GM21360 (cell line): ENCODE measurements around the gene GUCY1A1.

Experiments
- ATAC-seq: cut with Tn5 transposase; IDR thresholded peaks from one replicate; pipeline ENCODE4 v1.9.1; 2021; ENCODE audit warnings: mild to moderate bottlenecking, moderate library complexity; ENCODE audit not compliant: unreplicated experiment

GUCY1A1 gene

DNA sequence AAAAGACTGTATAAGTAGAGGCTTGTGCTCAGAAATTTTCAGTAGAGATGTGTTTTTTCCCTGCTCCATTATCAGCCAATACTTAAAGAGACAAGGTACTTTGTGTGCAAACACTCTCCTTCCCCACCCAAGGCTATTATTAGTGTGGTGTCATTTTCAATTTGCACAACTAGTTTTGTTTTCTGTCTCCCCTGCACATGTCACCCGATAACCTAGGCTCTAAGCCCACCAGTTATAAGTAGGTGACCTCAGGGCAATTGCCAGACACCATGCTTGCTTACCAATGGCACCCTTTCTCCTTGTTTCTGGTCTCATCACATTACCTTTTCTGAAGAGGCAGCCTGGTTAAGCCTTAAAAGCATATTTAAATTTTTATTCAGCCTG, 8.0 kb upstream of the GUCY1A1 start:
- no peak for ATAC-seq

DNA sequence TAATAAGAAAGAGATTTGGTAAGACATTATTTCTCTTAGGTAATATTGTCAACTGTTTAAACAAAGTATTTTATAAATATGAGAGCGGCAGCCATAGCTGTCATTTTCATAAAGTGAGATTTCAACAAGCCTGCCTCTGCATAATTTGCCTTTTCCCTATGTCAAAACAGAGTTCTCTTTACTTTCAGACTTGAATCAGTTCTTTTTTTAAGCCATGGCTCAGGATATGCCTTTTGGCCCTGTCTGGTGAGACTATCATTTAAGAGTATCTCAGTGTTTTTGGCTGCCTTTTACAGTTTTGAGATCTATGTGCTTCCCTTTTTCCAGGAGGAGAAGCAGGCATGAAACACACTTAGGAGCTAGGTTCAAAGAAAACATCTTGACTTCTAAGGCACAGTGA, 7.5 kb upstream of the GUCY1A1 start:
- no peak for ATAC-seq

DNA sequence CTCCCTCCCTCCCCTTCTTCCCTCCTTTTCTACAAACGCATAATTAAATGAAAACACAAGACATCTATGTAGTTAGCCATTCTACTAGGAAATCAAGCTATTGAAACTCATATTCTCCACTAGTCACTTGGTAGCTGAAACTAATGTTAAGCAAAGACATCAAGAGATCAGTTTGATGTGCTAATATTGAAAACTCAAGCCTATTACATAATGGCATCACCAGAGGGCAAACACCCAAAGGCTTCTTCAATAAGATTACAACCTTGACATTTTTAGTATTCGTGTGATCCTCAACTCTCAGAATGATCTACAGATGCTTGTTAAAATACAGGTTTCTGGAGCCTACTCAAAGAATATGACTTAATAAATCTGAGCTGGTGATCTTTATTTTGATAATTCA, 6.2 kb upstream of the GUCY1A1 start:
- ATAC-seq: no peak

DNA sequence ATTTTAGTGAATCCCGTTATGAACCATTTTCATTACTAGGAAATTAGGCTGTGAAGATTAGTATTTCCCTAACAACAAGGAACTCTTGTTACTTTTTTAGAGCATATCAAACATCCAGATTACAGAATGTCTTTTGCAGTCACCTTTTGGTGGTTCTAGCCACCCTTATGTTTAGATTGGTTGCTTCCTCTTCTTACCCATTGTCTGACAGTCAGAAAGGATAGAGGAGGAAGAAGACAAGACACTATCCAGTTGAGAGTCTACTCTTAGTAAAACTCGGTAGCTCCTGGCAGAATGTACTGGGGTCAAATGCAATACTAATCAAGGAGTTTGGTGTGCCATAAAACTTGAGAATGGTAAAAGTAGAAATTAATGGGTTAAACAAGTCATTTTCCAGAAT, 1.6 kb upstream of the GUCY1A1 start:
- no peak for ATAC-seq

DNA sequence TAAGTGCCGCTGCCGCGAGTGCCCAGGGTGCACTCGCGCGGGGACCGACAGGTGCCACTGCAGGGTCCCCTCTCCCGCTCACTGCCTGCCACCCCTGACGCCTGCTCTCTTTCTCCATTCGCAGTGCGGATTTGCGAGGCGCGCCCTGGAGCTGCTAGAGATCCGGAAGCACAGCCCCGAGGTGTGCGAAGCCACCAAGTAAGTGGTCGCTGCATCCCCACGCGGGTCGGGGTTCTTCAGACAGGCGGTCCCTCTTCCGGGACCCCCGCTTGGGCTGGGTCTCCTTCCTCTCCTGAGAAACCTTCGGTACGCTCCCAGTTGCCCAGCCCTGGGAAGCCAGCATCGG, 547 bp downstream of the GUCY1A1 start:
- peak; percentile 46 for ATAC-seq

DNA sequence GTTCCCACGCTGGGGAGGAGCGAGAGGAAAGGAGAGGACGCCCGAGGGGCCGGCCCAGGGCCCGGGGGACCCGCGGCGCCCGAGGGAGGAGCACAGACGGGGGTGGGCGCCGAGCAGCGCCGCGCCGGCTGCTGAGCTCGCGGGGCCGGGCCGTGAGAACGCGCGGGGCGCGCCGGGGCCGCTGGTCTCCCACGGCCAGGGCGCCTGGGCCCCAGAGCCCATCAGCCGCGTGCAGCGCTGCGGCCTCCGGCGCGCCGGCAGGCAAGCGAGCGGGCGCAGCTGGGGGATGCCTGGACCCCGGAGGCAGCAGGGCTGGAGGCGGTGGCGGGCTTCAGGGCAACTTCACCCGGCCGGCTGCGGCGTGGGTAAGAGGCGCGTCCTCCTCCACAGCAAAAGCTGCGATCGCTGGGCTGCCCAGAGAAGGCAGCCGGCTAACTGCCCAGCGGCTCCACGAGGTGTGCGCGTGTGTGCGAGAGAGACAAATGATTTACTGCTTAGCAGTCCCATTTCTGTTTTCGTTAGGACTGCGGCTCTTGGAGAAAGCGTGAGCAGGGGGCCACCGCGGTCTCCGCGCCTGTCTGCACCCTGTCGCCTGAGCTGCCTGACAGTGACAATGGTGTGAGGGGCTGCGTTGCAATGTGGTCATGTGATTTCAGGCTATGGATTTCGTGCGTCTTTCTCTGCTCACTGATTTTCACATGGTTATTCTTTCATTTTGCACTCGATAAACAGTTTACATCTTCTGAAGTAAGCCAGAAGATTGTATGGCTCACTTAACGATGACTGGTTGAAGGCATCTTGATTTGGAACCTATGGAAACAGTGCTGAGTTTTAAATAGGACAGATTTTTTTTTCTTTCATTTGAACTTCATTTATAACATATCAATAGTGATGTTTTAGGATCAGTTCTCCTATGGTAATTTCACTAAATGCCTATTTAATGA, 1.2 kb downstream of the GUCY1A1 start:
- ATAC-seq: peak; percentile 56

DNA sequence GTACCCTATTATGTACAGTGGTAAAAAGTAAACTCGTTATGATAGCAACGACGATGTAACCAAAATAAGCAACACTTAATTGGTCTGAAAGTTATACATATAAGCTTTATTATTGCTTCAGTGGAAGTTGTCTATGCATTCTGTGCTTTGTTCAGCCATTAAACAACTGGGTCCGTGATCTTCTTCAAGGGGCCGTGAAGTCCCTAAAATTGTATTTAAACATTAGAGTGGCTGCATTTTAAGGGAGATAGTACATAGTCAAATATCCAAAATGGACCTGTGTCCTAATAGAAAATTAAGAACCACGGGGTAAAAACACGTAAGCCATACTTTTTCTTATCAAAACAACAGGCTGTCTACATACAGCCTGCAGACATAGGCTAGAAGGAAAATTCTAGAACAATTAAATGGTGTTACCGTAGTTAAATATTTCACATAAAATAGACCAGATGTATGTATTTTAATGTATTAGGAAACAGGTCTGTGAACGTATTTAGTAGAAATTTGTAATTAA, 2.1 kb downstream of the GUCY1A1 start:
- no peak for ATAC-seq

DNA sequence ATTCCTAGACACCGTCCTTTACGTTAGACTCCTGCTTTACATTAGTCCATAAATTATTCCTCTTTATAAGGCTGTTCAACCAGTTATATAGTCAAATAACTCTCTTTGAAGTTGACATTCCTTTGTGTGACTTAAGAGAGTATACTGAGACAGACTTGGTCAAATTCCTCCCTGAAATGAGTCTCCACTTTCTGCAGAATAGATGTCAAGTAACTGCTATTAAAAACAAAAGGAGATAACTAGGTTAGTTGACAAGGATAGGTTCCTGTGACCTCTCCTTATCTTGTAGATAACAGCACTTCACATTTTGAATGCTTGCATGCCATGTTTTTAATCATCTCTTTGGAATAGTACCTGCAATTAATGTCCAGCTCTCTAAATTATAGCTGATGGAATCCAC, 5.7 kb downstream of the GUCY1A1 start:
- no peak for ATAC-seq

DNA sequence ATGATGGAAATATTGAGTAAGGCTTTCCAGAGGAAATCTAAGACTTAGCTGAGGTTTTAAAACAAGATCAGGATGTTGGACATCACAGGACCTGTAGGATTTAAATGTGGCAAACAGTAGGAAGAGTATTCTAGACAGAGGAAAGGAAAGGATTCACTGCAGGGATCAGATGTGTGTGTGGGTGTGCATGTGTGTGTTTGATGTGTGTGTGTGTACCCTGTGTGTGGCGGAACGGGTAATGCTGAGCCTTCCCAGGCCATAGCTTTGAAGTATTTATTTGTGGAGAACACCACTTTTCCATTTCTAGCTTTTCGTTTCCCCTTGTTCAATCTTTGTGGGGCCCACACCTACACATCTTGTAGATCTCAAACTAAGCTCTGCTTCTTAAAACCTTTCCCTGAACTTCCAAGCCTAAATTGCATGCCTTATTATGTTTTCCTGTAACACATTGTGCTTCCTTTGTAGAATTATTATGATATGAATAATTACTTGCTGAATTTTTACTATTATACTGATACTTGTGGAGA, 6.9 kb downstream of the GUCY1A1 start:
- no peak for ATAC-seq

DNA sequence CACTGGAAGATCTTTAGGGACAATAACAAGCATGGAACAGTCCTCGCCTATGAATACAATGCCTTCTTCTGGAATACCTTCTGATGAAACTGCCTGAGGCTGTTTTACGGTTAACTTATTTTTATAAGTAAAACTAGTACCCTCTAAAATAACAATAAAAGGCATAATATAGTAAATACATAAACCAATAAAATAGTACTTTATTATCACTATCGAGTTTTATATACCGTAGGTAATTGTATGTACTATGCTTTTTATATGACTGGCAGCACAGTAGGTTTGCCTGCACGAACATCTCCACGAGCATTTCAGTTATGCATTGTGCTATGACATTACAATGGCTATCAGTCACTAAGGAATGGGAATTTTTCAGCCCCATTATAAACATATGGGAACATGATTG, 8.0 kb downstream of the GUCY1A1 start:
- ATAC-seq: no peak

DNA sequence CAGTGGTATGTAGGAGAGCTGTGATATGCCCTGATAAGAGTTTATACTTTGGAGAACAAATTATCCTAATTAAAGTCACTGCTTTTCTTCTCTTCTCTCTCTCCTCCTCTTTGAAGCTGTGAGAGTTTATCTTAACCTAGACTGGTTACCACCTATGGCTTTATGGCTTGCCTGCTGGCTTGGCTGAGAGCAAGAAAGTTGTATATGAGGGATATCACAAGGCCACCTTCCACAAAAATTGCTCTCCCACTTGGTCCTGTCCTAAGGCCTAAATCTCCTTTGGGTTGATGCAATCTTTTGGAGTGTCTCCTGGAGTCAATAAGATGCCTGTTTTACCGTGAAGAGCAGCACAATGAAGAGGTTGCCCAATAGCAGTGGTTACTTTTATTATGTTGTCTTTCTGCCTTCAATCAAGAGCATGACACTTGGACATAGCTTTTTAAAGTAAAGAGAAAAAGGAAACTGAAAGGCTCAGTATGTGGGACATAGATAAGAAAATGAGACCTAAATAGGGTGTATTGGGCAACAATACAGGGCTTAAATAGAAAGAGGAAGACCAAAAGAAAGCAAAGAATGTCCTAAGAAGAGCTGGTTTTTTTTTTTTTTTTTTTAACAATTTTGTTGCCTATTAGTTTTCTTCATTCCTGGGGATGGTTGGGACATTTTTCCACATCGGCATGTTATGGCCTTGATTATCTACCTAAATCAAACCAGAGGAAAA, 9.2 kb downstream of the GUCY1A1 start:
- no peak for ATAC-seq

DNA sequence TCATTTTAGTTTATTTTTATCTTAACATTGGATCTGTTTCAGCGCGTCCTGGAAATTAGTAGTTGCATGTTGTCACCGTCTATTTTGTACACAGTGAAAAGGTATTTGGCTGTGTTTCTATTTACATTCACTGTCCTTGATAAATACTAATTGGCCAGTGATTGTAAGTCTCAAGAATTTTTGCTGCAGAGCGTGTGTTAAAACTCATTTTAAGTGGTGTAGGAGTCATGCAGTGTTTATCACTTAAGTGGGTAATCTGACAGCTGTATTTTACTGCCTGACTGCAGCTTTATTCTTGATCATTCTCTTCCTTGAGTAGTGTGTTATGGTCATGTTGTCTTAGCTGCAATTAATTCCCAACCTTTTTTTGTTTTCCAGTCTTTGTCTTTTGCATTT, 9.8 kb downstream of the GUCY1A1 start:
- no peak for ATAC-seq

DNA sequence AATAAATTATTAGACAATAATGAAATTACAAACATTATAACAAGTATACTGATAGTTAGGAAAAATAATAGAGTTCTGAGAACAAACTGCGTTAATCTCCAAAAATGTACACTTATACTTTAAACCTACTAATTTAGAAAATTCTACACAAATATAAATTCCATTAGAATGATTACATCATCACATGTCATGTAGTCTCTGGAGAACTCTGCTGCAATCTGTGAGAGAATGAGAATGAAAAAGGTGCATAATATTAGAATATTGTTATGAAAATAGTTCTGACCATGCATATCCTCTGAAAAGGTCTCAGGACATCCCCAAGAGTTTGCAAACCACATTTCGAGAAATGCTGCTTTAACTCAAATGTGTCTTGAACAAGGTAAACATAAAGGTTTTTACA, 11.4 kb downstream of the GUCY1A1 start:
- no peak for ATAC-seq

DNA sequence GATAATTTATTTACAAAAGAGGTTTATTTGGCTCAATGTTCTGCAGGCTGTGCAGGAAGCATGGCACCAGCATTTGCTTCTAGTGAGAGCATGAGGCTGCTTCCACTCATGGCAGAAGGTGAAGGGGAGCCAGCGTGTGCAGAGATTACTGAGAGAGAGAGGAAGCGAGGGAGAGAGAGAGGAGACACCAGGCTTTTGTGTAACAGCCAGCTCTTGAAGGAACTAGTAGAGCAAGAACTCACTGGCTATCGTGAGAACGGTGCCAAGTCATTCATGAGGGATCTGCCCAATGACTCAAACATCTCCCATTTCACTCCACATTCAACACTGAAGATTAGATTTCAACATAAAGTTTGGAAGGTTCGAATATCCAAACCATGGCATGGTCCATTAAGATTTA, 12.7 kb downstream of the GUCY1A1 start:
- ATAC-seq: no peak

DNA sequence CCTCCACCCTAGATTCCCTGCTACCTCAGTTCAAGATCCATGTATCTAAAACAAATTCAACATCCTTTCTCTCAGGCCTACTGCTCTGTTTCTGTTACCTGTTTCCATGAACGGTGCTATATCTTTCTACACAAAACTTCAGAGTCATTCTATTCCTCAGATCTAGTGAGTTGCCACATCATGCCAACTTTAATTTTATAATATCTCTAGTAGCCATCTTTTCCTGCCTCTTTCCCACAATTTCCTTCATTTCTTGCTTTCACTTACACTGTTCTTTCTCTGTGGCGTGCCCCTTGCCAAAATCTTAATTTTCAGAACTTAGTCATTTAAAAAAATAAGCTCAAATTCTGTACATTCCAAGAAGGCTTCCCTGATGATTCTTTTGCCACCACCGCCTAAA, 15.2 kb downstream of the GUCY1A1 start:
- ATAC-seq: no peak

DNA sequence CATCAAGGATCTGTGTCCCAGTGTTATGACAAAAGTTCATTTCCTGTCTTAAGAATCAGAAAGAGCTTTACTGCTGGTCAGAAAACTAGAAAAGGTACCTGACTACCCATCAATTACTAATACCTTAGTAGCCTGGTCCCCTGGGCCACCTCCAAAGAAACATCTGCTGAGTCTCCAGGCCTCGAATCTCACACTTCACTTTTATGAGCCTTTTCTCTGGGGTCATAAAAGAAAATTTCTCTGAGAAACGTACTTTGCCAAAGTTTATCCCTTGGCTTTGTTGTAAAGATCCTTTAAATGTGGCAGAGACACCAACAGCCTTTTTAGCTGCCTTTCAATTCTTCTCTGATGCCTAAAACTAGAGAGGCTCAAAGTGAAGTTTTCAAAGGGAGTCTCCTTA, 17.8 kb downstream of the GUCY1A1 start:
- ATAC-seq: no peak

DNA sequence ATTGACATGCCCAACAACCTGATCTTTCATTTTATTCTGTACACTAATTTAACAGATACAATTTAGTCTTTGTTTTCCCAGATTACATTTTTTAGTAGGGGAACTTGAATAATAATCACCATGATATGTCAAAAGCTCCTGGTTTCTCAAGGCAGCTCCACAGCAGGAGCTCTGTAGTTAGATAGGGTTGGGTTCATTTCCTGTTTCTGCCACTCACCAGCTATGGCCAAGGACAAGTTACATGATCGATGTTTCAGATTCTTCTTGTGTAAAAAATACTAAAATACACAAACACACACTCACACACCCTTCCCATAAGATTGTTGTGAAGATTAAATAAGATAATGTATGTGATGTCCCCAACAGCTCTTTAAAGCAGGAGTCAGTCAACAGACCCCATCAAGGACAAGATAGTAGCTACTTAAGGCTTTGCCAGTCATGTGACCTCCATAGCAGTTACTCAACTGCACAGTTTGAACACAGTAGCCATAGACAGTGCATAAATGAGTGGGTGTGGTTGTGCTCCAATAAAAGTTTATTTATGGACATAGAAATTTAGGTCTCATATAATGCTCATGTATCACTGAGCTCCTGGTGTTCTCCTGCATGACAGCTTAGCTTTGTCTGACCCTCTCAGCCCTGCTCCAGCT, 18.4 kb downstream of the GUCY1A1 start:
- ATAC-seq: no peak

DNA sequence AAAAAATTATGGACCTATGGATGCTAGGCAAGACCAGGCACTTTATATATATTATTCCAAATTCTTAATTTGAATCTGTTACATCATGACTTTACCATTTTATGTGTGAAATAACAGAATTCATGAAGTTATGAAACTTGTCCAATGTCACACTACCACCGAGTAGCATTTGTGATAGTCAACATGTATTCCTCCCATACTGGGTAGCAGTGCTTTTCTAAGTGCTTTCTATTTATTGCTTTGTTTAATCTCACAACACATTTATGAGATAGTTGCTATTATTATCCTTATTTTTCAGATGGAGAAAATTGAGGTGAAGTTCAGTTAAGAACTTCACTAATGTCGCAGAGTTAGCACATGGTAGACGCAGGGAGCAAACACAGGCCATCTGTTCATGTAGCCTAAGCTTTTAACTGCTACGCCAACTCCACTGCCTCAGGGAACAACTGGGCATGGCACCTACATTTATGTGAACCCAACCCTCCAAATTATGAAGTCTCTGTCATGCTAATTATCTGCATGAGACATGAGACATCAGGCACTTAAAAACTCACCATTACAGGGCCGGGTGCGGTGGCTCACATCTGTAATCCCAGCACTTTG, 20.8 kb downstream of the GUCY1A1 start:
- ATAC-seq: no peak

DNA sequence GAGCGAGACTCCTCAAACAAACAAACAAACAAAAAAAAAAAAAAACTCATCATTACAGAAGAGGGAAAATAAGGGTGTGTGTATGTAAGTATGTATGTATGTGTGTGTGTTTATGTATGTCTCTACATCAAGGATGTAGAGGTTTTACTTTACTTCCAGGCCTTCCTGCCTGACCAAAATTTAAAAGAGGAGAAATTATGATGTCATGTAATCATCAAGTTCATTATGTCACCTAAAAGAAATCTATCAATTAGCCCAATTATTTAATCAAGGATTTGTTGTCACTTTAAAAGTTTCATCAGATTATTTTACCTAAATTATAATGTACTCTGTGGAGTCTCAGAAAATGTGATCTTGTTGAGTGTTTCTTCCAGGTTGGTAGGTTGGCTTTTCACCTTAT, 21.6 kb downstream of the GUCY1A1 start:
- no peak for ATAC-seq

DNA sequence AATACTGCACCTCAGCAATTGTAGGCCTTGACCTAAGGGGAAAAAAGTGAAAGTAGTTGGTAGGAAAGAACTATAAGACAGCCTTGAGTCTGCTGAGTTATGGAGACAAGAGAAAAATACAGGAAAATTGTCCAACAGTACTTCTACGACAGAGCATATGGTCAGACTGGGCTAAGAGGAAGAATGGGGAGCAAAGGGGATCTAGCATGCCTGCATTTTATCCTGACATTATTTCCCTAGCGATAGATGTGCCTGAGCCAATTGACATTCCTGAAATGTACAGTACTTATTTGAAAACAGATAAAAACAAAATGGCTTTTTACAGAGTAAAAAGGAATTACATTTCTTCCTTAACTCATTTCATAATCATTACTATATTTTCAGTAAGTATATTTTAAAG, 22.2 kb downstream of the GUCY1A1 start:
- ATAC-seq: no peak
